ENCODE measurements around the gene MAML3.

The MAML3 gene

DNA sequence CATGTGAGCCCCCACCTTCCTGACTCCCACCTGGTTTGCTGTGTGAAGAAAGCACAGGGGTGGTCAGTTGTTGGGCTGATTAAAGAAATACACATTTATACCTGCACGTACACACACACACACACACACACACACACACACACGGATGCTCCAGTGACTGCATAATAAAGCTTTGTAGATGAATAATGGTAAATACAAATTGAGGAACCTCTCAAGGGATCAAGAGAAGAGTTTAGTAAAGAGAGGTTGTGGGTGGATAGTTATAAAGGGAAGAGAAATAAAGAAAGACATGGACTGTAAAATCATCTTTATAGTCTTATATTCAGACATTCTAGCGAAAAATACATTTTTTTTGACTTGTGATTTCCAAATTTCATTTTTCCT, 344.2 kb downstream of the MAML3 start:
- no peak for DNase-seq (ENCODE audit: low spot score)

DNA sequence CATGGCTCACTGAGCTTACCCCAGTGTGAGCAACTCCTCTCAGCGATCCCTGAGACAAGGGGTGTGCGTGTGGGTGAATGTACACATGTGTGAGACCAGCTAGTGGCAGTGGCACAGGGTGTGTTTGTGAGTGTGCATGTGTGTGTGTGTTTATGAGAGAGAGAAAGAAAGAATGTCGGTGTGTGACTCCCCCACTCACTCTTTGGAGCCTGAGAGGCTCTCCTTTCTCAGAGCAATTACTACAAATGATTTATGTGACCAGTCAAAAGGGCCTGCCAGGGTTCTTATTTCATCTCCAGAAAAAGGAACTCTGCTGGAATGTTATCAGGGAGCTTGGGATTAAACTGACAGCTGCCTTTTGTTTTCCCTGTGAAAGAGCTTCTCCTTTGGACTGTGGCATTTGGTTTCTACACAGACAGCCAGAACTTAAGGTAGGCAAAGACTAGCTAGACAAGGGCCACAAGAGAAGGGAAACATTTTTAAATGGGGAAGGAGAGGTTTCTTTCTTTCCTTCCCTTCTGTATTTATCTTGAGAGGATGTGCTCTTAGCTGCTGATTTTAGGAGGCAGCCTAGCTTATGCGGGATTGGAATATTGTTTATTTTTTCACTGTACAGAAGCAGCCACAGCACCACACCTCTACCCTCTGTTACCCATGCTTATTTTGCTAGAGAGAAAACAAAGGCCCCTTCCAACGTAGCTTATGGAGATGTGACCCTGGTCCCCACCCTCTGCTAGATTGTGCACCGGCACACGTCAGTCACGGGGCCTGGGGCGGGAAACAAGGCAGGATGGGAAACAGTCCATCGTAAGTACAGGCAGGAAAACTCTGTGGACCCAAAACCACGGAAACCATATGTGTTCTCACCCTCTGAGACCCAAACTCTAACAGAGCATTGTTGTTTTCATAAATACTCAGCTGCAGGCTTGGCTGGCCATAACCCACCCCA, 344.9 kb downstream of the MAML3 start:
- DNase-seq (ENCODE audit: low spot score): no peak

DNA sequence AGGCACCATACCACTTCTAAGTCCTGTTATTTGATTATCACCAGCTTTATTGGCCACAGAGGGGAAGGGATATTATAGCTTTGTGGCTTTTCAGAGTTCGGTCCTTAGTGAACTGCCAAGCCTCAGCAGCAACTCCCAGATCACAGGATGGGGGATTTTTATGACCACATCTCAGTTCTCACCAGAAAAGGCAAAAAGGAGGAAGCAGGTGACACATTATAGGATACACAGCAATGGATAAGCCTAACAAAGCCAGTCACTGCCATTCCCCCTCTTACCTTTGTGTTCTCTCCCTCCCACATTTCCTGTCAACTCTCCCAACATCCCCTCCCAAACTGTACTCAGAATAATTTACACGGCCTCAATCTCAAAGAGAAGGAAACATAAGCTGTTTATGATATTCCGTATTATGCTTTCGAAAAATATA, 345.6 kb downstream of the MAML3 start:
- peak; percentile 9 for DNase-seq (ENCODE audit: low spot score)

DNA sequence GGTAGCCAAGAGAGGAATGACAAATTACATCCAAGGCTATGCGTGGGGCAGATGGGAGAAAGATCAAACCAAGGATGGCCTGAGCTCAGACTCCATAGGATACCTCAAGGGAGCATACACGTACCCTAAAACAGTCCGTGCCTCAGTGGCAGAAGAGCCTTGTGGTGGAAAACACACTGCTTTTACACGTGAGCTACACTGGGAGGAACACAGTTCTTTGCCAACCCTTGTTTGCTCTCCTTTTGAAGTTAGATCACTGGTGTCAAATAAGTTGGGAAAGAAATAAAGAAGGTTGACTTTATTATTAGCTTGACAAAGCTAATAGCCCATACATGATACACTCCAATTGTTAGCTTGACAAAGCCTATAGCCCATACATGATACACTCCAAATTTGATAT, 346.5 kb downstream of the MAML3 start:
- no peak for DNase-seq (ENCODE audit: low spot score)

- DNase-seq (ENCODE audit: low spot score): no peak
Measured at GRCh38 chr4:139806929-139807328, 347.1 kb downstream of the MAML3 start.

DNA sequence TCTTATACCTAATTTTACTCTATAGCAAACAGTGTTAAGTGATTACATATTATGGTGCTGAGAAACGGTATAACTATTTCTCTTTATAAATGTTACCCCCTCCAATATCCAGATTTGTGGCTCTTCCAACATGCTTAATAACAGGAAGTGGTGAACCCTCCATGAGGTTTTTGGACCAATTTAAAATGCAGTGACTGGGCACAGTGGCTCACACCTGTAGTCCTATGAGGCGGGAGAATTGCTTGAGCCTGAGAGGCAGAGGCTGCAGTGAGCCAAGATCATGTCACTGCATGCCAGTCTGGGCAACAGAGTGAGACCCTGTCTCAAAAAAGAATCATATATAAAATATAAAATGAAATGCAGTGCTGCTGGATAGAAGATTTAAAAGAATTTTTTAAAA, 351.1 kb downstream of the MAML3 start:
- DNase-seq (ENCODE audit: low spot score): no peak

DNA sequence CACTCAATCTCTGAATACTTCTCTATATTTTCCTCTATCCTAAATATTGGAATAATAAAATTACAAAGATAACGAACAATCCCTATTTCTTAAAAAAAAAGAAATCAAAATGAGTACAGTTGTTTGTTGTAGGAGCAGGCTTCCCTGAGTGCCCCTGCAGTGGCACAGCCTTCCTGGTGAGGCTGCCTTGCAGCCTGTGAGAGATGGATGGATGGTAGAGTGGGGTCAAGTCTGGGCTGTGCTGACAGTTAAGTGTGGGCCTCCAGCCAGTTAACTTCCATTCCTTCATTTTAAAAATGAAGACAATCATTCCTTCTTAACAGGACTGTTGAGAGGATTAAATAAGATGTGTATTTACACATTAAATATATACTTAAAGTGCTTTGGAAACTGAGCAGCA, 351.5 kb downstream of the MAML3 start:
- DNase-seq (ENCODE audit: low spot score): no peak

DNA sequence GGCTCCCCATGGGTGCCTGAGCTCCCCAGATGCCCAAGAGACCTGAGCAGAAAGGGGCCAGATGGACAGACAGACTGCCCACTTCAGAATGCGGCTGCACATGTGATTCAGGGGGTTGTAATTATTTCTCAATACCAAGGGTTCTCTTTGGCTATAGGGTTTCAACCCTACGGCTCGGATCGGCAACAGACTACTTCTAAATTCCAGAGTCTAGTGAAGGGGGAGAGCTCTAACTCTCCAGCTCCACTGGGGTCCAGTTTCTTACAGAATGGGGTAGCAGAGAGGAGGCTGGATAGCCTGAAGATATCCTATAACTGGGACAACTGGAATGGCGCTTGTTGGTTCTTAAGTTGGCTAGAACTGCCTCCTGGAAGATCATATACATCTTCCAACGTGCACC, 352.1 kb downstream of the MAML3 start:
- DNase-seq (ENCODE audit: low spot score): no peak

GRCh38 chr4:139800082-139800481, 353.9 kb downstream of the MAML3 start:
- DNase-seq (ENCODE audit: low spot score): no peak

- no peak for DNase-seq (ENCODE audit: low spot score)
Measured at GRCh38 chr4:139799615-139800014, 354.4 kb downstream of the MAML3 start.

DNA sequence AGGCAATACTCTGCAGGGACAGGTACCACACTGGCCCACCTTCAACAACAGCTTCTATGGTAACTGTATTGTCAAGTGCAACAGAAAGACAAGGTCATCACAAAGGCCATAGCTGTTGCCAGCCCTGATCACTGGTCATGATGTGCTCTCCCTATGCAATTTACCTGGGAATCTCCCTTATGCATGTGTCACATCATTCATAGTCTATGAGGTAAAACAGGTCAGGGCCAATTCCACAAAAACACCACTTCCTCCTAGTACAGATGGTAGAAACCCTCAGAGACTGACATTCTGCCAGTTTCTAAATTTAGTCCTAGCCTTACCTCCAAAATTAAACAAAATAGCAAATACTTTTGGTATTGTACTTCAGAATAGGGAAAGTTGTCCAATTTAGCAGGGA, 355.5 kb downstream of the MAML3 start:
- DNase-seq (ENCODE audit: low spot score): no peak

GRCh38 chr4:139797287-139797686, 356.7 kb downstream of the MAML3 start:
- no peak for DNase-seq (ENCODE audit: low spot score)

GRCh38 chr4:139795527-139796314, 358.3 kb downstream of the MAML3 start:
- DNase-seq (ENCODE audit: low spot score): no peak

DNA sequence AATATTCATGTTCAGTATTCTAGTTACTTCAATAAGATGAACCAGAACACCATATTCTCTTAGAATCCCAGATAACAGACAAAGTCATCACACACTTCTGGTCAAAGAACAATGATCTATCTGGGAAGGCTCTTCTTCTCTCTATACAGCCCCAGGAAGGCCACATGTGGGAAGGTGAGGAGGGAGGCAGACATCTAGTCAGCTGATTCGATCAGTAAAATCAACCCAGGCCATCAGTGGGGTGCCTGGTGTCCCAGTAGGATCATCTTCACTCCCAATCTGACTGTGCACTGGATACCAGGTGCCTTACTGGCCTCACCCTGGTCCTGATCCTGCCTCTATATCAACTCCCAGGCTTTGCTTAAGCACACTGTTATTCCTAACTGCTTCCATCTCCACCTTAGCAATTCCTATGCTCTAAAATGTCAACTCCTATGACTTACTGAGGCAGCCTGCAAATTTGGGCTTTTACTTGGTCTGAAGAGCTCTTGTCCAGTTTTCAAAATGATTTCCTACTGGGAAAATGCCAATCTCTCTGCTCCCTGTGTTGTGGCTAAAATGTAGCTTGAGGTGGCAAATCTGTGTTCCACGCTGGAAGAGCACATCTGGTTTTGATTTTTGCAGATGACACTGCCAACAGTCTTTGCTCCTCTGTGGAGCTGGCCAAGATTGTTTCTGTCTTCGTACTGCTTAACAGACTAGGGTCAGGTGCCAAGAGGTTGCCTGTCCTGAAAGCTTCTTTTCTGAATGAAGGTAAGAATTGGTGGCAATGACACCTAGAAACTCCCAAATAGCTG, 359.6 kb downstream of the MAML3 start:
- DNase-seq (ENCODE audit: low spot score): no peak

- no peak for DNase-seq (ENCODE audit: low spot score)
Measured at GRCh38 chr4:139791681-139792080, 362.3 kb downstream of the MAML3 start.

DNA sequence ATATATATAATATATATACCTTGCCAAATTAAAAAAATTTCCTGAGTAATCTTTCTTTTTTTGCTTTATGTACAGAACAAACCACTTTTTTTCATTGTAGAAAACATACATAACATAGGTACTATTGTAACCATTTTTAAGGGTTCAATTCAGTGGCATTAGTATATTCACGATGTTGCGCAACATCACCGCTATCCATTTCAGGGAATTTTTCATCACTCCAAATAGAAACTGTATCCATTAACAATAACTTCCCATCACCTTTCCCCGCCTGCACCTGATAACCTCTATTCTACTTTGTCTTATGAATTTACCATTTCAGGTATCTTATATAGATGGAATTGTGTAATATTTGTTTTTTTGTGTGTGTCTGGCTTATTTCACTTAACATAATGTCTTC, 363.7 kb downstream of the MAML3 start:
- no peak for DNase-seq (ENCODE audit: low spot score)

- DNase-seq (ENCODE audit: low spot score): no peak
Measured at GRCh38 chr4:139789096-139789654, 364.8 kb downstream of the MAML3 start.

- DNase-seq (ENCODE audit: low spot score): no peak
Measured at GRCh38 chr4:139786494-139787354, 367.3 kb downstream of the MAML3 start.

DNA sequence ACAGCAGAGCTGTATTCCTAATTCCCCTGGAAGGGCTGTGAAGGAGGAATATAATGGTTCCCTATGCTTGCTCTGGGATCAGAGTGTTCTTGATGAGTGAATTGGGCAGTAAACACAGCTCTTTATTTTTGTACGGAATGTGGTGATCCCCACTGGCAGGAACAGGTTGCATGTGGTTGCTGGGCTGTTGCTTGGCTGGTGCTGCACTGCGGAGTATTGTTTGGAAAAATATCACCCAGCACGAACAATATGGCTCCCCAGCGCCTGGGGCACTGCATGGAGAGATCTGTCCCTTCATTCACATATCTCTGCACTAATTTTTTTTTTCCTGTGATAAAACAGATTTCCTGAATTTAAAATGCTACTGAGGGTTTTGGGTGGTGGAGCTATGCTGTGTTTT, 368.6 kb downstream of the MAML3 start:
- no peak for DNase-seq (ENCODE audit: low spot score)

GRCh38 chr4:139783741-139784484, 370.1 kb downstream of the MAML3 start:
- DNase-seq (ENCODE audit: low spot score): no peak

Data from SW480 (cell line).